ENCODE measurements around the gene ITGAX. TPM values are rescaled to one million over a fixed set of nuclear protein-coding genes. Genes with fewer than 3 reads are reported as not detected.

ITGAX gene
- total RNA-seq, 1 experiment from 2014 or later, result not detected

GRCh38 chr16:31322500-31322899, 32.5 kb upstream of the ITGAX start:
- H3F3A ChIP-seq (ENCODE audit: low read length, unreplicated experiment), result no peaks in the 10 kb centered on the region
- H3K4me2 ChIP-seq (ENCODE audit: low read length), result no peak overlapping the region
- DNase-seq, result no peak
- no peak overlapping the region for H3K27ac ChIP-seq (ENCODE audit: low read length)
- ChIA-PET CTCF (no interaction called here), POLR2A (ENCODE audit: unreplicated experiment) (no interaction called here)
- TF ChIP-seq EZH2 (IDR thresholded peaks at IDR 0.05; ENCODE audit: low read length, unreplicated experiment), result no peak
- TF ChIP-seq, protein P1, sequence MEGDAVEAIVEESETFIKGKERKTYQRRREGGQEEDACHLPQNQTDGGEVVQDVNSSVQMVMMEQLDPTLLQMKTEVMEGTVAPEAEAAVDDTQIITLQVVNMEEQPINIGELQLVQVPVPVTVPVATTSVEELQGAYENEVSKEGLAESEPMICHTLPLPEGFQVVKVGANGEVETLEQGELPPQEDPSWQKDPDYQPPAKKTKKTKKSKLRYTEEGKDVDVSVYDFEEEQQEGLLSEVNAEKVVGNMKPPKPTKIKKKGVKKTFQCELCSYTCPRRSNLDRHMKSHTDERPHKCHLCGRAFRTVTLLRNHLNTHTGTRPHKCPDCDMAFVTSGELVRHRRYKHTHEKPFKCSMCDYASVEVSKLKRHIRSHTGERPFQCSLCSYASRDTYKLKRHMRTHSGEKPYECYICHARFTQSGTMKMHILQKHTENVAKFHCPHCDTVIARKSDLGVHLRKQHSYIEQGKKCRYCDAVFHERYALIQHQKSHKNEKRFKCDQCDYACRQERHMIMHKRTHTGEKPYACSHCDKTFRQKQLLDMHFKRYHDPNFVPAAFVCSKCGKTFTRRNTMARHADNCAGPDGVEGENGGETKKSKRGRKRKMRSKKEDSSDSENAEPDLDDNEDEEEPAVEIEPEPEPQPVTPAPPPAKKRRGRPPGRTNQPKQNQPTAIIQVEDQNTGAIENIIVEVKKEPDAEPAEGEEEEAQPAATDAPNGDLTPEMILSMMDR (conservative IDR thresholded peaks at IDR 0.05; ENCODE audit: low read depth, low read length), result no peak
- TF ChIP-seq EZH2phosphoT487 (IDR thresholded peaks at IDR 0.05; ENCODE audit: borderline replicate concordance, low read length), result no peak
- H3K9ac ChIP-seq (ENCODE audit: low read length), result no peak overlapping the region
- no peak overlapping the region for H2AFZ ChIP-seq (ENCODE audit: low read length)
- no peaks in the 10 kb centered on the region for H3K79me2 ChIP-seq (ENCODE audit: low read length)
- no peaks in the 10 kb centered on the region for H3K9me3 ChIP-seq (ENCODE audit: low read length)
- H3K4me3 ChIP-seq (ENCODE audit: low read length), result no peak overlapping the region
- BruUV-seq (replicated peaks), result no TSS peak
- intact Hi-C loops (cut with micrococcal nuclease), result no loop called here
- ATAC-seq, result no peak
- no peaks in the 10 kb centered on the region for H3K36me3 ChIP-seq (ENCODE audit: low read depth, low read length)
- H3K9me2 ChIP-seq (replicated peaks; ENCODE audit: low read length), result no peaks in the 10 kb centered on the region
- no peaks in the 10 kb centered on the region for H3K27me3 ChIP-seq (ENCODE audit: low read length)
- H4K20me1 ChIP-seq (ENCODE audit: low read length), result no peaks in the 10 kb centered on the region
- no peaks in the 10 kb centered on the region for H3K4me1 ChIP-seq (ENCODE audit: insufficient read depth, low read length)

GRCh38 chr16:31323959-31324629, 30.9 kb upstream of the ITGAX start:
- H2AFZ ChIP-seq (ENCODE audit: low read length), result no peak overlapping the region
- no peaks in the 10 kb centered on the region for H3K79me2 ChIP-seq (ENCODE audit: low read length)
- H3K9ac ChIP-seq (ENCODE audit: low read length), result no peak overlapping the region
- no peak for ATAC-seq
- TF ChIP-seq, protein P1 (conservative IDR thresholded peaks at IDR 0.05; ENCODE audit: low read depth, low read length), result no peak
- TF ChIP-seq EZH2phosphoT487 (IDR thresholded peaks at IDR 0.05; ENCODE audit: borderline replicate concordance, low read length), result no peak
- no peak for TF ChIP-seq EZH2 (IDR thresholded peaks at IDR 0.05; ENCODE audit: low read length, unreplicated experiment)
- H3K4me1 ChIP-seq (ENCODE audit: insufficient read depth, low read length), result no peaks in the 10 kb centered on the region
- peaks cover 1% of the 10 kb centered on the region; the same call in 1 of the 2 replicates for H3K27me3 ChIP-seq (ENCODE audit: low read length)
- H3K27ac ChIP-seq (ENCODE audit: low read length), result no peak overlapping the region
- no peaks in the 10 kb centered on the region for H3F3A ChIP-seq (ENCODE audit: low read length, unreplicated experiment)
- no peak overlapping the region for H3K4me2 ChIP-seq (ENCODE audit: low read length)
- no peaks in the 10 kb centered on the region for H3K36me3 ChIP-seq (ENCODE audit: low read depth, low read length)
- no peak overlapping the region for H3K4me3 ChIP-seq (ENCODE audit: low read length)
- no peaks in the 10 kb centered on the region for H3K9me3 ChIP-seq (ENCODE audit: low read length)
- POLR2A ChIA-PET (ENCODE audit: unreplicated experiment), result no interaction called here
- no peaks in the 10 kb centered on the region for H4K20me1 ChIP-seq (ENCODE audit: low read length)
- CTCF ChIA-PET, result no interaction called here
- BruUV-seq (replicated peaks), result no TSS peak
- DNase-seq, result no peak
- intact Hi-C loops (cut with micrococcal nuclease), result no loop called here
- H3K9me2 ChIP-seq (replicated peaks; ENCODE audit: low read length), result no peaks in the 10 kb centered on the region

DNA sequence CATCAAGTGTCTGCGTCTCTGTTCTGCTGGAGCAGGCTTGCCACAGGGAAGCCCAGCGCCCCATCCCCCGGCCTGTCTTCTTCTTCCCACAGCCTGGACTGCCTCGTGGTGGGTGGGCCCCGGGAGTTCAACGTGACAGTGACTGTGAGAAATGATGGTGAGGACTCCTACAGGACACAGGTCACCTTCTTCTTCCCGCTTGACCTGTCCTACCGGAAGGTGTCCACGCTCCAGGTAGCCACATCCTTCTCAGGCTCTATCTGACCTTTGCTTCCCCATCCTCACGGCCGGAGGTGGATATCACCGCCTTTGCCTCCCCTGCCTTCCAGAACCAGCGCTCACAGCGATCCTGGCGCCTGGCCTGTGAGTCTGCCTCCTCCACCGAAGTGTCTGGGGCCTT, 29.8 kb upstream of the ITGAX start:
- CTCF ChIA-PET, result no interaction called here
- H3F3A ChIP-seq (ENCODE audit: low read length, unreplicated experiment), result no peaks in the 10 kb centered on the region
- H3K36me3 ChIP-seq (ENCODE audit: low read depth, low read length), result no peaks in the 10 kb centered on the region
- DNase-seq, result no peak
- H2AFZ ChIP-seq (ENCODE audit: low read length), result no peak overlapping the region
- H3K9ac ChIP-seq (ENCODE audit: low read length), result no peak overlapping the region
- H3K4me1 ChIP-seq (ENCODE audit: insufficient read depth, low read length), result no peaks in the 10 kb centered on the region
- no peaks in the 10 kb centered on the region for H3K9me3 ChIP-seq (ENCODE audit: low read length)
- peaks cover 12% of the 10 kb centered on the region for H3K27me3 ChIP-seq (ENCODE audit: low read length)
- H3K79me2 ChIP-seq (ENCODE audit: low read length), result no peaks in the 10 kb centered on the region
- POLR2A ChIA-PET (ENCODE audit: unreplicated experiment), result no interaction called here
- H3K9me2 ChIP-seq (replicated peaks; ENCODE audit: low read length), result no peaks in the 10 kb centered on the region
- H3K4me2 ChIP-seq (ENCODE audit: low read length), result no peak overlapping the region
- H4K20me1 ChIP-seq (ENCODE audit: low read length), result no peaks in the 10 kb centered on the region
- no peak overlapping the region for H3K27ac ChIP-seq (ENCODE audit: low read length)
- TF ChIP-seq EZH2phosphoT487 (IDR thresholded peaks at IDR 0.05; ENCODE audit: borderline replicate concordance, low read length) (no peak), EZH2 (IDR thresholded peaks at IDR 0.05; ENCODE audit: low read length, unreplicated experiment) (no peak)
- TF ChIP-seq, protein P1 (conservative IDR thresholded peaks at IDR 0.05; ENCODE audit: low read depth, low read length), result no peak
- intact Hi-C loops (cut with micrococcal nuclease), result no loop called here
- H3K4me3 ChIP-seq (ENCODE audit: low read length), result no peak overlapping the region
- no peak for ATAC-seq
- no TSS peak for BruUV-seq (replicated peaks)
